OCI-LY7 (cell line): ENCODE measurements around the gene ACP1. TPM values are rescaled to one million over a fixed set of nuclear protein-coding genes. Genes with fewer than 3 reads are reported as not detected.

Experiments
- BruUV-seq: library from RNA; stranded (reverse); fragments of 400-500 nt; replicated peaks from 2 replicates; lab custom pipeline; 2021; lab: Mats Ljungman, UMichigan
- CTCF ChIA-PET: fragments of 300-600 bp; sonication (Branson Sonifier 250); formaldehyde crosslinking; loops from one replicate; lab custom pipeline; 2022; ENCODE audit warnings: antibody characterized with exemption; ENCODE audit not compliant: unreplicated experiment; lab: Charles Lee
- POLR2A ChIA-PET: fragments of 300-600 bp; sonication (Branson Sonifier 250); formaldehyde crosslinking; loops from one replicate; lab custom pipeline; 2022; ENCODE audit warnings: antibody characterized with exemption; lab: Charles Lee
- DNase-seq: peaks from one replicate; pipeline ENCODE4 v3.0.0-alpha.2; 2015; ENCODE audit warnings: low spot score
- H2AFZ ChIP-seq: fragments of 200-600 bp; sonication (generic), shearing (Covaris generic); 2 replicates; pipeline ENCODE4 v1.6.1; 2014; ENCODE audit warnings: mild to moderate bottlenecking, antibody characterized with exemption, low read length, moderate library complexity
- H3K27ac ChIP-seq: fragments of 200-600 bp; sonication (generic); 2 replicates; pipeline ENCODE4 v1.5.1; 2014; ENCODE audit warnings: mixed run types, low read depth, mild to moderate bottlenecking, moderate library complexity, low read length, inconsistent platforms; ENCODE audit not compliant: poor library complexity, severe bottlenecking
- H3K36me3 ChIP-seq: fragments of 200-600 bp; sonication (generic); 2 replicates; pipeline ENCODE4 v1.6.1; 2014; ENCODE audit warnings: mild to moderate bottlenecking, antibody characterized with exemption, low read length, moderate library complexity, mixed read lengths; ENCODE audit not compliant: insufficient read depth
- H3K4me1 ChIP-seq: fragments of 200-600 bp; sonication (generic); 2 replicates; pipeline ENCODE4 v1.5.1; 2014; ENCODE audit warnings: mild to moderate bottlenecking, low read length; ENCODE audit not compliant: insufficient read depth, poor library complexity, severe bottlenecking
- H3K4me2 ChIP-seq: fragments of 200-600 bp; sonication (generic); 2 replicates; pipeline ENCODE4 v1.6.1; 2014; ENCODE audit warnings: mild to moderate bottlenecking, low read length
- H3K4me3 ChIP-seq: fragments of 200-600 bp; sonication (generic); 2 replicates; pipeline ENCODE4 v1.5.1; 2014; ENCODE audit warnings: mild to moderate bottlenecking, low read depth, low read length; ENCODE audit not compliant: poor library complexity, severe bottlenecking
- H3K79me2 ChIP-seq: fragments of 200-600 bp; sonication (generic); 2 replicates; pipeline ENCODE4 v1.6.1; 2016; ENCODE audit warnings: low read depth, mild to moderate bottlenecking, low read length, moderate library complexity, mixed read lengths; ENCODE audit not compliant: insufficient read depth
- H3K9me2 ChIP-seq: fragments of 200-600 bp; sonication (generic); 2 replicates; pipeline ENCODE4 v1.6.1; 2016; ENCODE audit warnings: mild to moderate bottlenecking, low read length, mixed read lengths; ENCODE audit not compliant: insufficient read depth
- H3K9me3 ChIP-seq: fragments of 200-600 bp; sonication (generic); 2 replicates; pipeline ENCODE4 v1.6.1; 2014; ENCODE audit warnings: mild to moderate bottlenecking, mixed run types, low read length, mixed read lengths
- H4K20me1 ChIP-seq: fragments of 200-600 bp; sonication (generic); 2 replicates; pipeline ENCODE4 v1.6.1; 2014; ENCODE audit warnings: mild to moderate bottlenecking, antibody characterized with exemption, low read length, moderate library complexity, mixed read lengths; ENCODE audit not compliant: insufficient read depth
- EZH2phosphoT487 ChIP-seq: fragments of 200-600 bp; sonication (generic); IDR thresholded peaks from 2 replicates; pipeline ENCODE4 v1.6.1; 2018; ENCODE audit warnings: low read depth, borderline replicate concordance, mild to moderate bottlenecking, mixed run types, antibody characterized with exemption, low read length, moderate library complexity, mixed read lengths
- intact Hi-C: fragments of 100-400 bp; cut with micrococcal nuclease; formaldehyde crosslinking; loops from one replicate; pipeline ENCODE4 v1.10.0; 2022; ENCODE audit not compliant: unreplicated experiment
- total RNA-seq, 2 experiments: library from RNA; depleted of rRNA in 1 of 2; stranded (reverse); fragments of >200 nt in 1 of 2; shearing (Covaris generic) in 1 of 2; gene quantifications; 2 replicates each; pipeline ENCODE4 v1.2.3, GENCODE V29; 2014 to 2022
- TF ChIP-seq, protein P1 (sequence below): fragments of 200-600 bp; sonication (generic); conservative IDR thresholded peaks from 2 replicates; pipeline ENCODE4 v1.5.1; 2014; ENCODE audit warnings: mild to moderate bottlenecking, antibody characterized with exemption, low read length, moderate library complexity, mixed read lengths

Gene ACP1
- total RNA-seq, 2 experiments from 2014 or later = 99.0 to 124 TPM

GRCh38 chr2:228518-229278, 36.0 kb upstream of the ACP1 start:
- Histone ChIP-seq H3K9me3 (no peaks in the 10 kb centered on the region), H3K36me3 (no peaks in the 10 kb centered on the region), H3K4me3 (no peak overlapping the region), H3K4me1 (no peaks in the 10 kb centered on the region), H4K20me1 (no peaks in the 10 kb centered on the region), H3K9me2 (no peaks in the 10 kb centered on the region), H2AFZ (no peak overlapping the region), H3K4me2 (no peak overlapping the region), H3K79me2 (no peaks in the 10 kb centered on the region), H3K27ac (no peak overlapping the region)
- CTCF ChIA-PET = interaction anchor here (0.6 kb wide), 1 partner anchor 347 kb away, joined by 3 read pairs; no protein-coding TSS in a partner anchor
- TF ChIP-seq EZH2phosphoT487 = no peak
- TF ChIP-seq, protein P1, sequence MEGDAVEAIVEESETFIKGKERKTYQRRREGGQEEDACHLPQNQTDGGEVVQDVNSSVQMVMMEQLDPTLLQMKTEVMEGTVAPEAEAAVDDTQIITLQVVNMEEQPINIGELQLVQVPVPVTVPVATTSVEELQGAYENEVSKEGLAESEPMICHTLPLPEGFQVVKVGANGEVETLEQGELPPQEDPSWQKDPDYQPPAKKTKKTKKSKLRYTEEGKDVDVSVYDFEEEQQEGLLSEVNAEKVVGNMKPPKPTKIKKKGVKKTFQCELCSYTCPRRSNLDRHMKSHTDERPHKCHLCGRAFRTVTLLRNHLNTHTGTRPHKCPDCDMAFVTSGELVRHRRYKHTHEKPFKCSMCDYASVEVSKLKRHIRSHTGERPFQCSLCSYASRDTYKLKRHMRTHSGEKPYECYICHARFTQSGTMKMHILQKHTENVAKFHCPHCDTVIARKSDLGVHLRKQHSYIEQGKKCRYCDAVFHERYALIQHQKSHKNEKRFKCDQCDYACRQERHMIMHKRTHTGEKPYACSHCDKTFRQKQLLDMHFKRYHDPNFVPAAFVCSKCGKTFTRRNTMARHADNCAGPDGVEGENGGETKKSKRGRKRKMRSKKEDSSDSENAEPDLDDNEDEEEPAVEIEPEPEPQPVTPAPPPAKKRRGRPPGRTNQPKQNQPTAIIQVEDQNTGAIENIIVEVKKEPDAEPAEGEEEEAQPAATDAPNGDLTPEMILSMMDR = no peak
- no TSS peak for BruUV-seq
- no peak for DNase-seq
- POLR2A ChIA-PET = interaction anchor here (0.9 kb wide), 1 partner anchor 11 kb away, joined by 3 read pairs; no protein-coding TSS in a partner anchor
- intact Hi-C loops = no loop called here

- Histone ChIP-seq H3K79me2 (no peaks in the 10 kb centered on the region), H3K9me3 (no peaks in the 10 kb centered on the region), H3K4me3 (no peak overlapping the region), H2AFZ (no peak overlapping the region), H3K36me3 (no peaks in the 10 kb centered on the region), H3K4me2 (no peak overlapping the region), H3K4me1 (no peaks in the 10 kb centered on the region), H4K20me1 (no peaks in the 10 kb centered on the region), H3K9me2 (no peaks in the 10 kb centered on the region), H3K27ac (no peak overlapping the region)
- DNase-seq = no peak
- intact Hi-C loops = no loop called here
- POLR2A ChIA-PET = interaction anchor here (0.7 kb wide), 2 partner anchors 108 to 1876 kb away, joined by 3 read pairs; no protein-coding TSS in a partner anchor
- no TSS peak for BruUV-seq
- TF ChIP-seq, protein P1 = no peak
- TF ChIP-seq EZH2phosphoT487 = no peak
- CTCF ChIA-PET = no interaction called here
Measured at GRCh38 chr2:231521-232185, 33.1 kb upstream of the ACP1 start.

DNA sequence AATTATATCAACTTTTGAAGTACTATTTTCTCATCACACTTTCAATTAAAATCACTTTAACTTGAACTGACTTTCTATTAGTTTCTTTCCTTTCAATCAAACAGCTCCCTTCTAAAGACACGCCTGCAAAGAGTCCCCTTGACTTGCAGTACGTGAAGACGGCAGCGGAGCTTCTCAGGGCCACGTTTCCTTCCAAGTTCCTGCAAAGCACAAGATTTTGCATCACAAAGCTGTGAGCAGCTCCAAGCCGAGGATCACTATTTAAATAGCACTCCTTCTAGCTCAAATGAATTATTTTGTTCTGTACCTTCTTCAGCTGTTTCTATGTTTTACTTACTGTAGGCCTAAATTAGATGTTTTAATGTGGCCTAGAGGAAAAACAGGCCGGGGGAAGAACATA, 31.7 kb upstream of the ACP1 start:
- Histone ChIP-seq H3K79me2 (no peaks in the 10 kb centered on the region), H3K4me3 (no peak overlapping the region), H3K9me3 (no peaks in the 10 kb centered on the region), H2AFZ (no peak overlapping the region), H3K36me3 (no peaks in the 10 kb centered on the region), H3K27ac (no peak overlapping the region), H3K4me1 (no peaks in the 10 kb centered on the region), H3K4me2 (no peak overlapping the region), H4K20me1 (no peaks in the 10 kb centered on the region), H3K9me2 (no peaks in the 10 kb centered on the region)
- TF ChIP-seq, protein P1 = no peak
- no peak for TF ChIP-seq EZH2phosphoT487
- intact Hi-C loops = no loop called here
- ChIA-PET POLR2A (no interaction called here), CTCF (no interaction called here)
- DNase-seq = no peak
- no TSS peak for BruUV-seq
